ENCODE results near the gene KCNQ1.

KCNQ1 gene

GRCh38 chr11:2864901-2865300, 420.1 kb downstream of the KCNQ1 start:
- peaks cover 55% of the 10 kb centered on the region for H3K27me3 Mint-ChIP-seq

GRCh38 chr11:2865922-2866577, 421.2 kb downstream of the KCNQ1 start:
- Mint-ChIP-seq H3K4me1 (ENCODE audit: low read depth) (peaks cover 13% of the 10 kb centered on the region), H3K9me3 (no peaks in the 10 kb centered on the region), H3K27ac (no peak overlapping the region), H3K27me3 (peaks cover 52% of the 10 kb centered on the region), H3K36me3 (ENCODE audit: low read depth) (no peaks in the 10 kb centered on the region), H3K4me3 (no peak overlapping the region)

More at GRCh38 chr11:2864901-2865300, 420.1 kb downstream of the KCNQ1 start:
- Mint-ChIP-seq H3K27ac (no peak overlapping the region), H3K9me3 (no peaks in the 10 kb centered on the region), H3K4me1 (ENCODE audit: low read depth) (peaks cover 19% of the 10 kb centered on the region), H3K4me3 (no peak overlapping the region), H3K36me3 (ENCODE audit: low read depth) (no peaks in the 10 kb centered on the region)

GRCh38 chr11:2867142-2867541, 422.3 kb downstream of the KCNQ1 start:
- H3K4me1 Mint-ChIP-seq (ENCODE audit: low read depth): peaks cover 15% of the 10 kb centered on the region
- H3K4me3 Mint-ChIP-seq: no peak overlapping the region
- H3K9me3 Mint-ChIP-seq: no peaks in the 10 kb centered on the region
- no peaks in the 10 kb centered on the region for H3K36me3 Mint-ChIP-seq (ENCODE audit: low read depth)
- H3K27me3 Mint-ChIP-seq: peaks cover 54% of the 10 kb centered on the region
- no peak overlapping the region for H3K27ac Mint-ChIP-seq

DNA sequence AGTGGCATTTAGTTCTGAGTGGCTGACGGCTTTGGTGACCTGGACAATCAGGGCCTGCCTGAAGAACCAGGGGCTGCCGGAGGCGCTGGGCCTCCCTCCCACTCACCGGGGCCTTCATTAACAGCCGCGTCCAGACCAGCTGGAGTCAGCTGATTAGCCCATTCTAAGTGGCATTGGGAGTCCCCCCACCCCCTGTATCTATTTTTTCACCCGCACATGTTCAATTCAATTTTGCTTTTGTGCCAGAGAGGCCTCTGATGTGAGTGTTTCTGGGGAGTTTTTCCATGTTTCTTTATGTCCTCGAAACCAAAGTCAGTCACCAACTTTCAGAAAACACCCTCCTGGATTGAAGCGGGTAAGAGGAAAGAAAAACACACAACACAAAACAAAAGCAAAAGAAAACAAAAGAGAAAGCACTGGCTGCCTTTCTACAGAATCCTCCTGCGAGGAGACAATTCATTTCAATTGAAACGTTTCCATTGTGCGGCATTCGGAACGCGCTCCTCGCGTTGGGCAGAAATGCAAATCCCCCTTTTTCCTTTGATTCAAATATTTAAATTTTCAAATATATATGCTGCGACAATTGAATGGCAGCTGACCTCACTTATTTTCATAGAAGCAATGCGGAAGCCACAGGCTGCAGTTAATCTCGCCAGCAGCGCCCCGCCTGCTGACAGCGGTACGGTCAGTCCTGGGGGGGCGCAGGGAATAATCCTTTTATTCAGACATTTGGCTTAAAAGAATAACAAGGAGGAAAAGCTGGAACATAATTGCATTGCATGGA, 423.1 kb downstream of the KCNQ1 start:
- H3K4me1 Mint-ChIP-seq (ENCODE audit: low read depth): peaks cover 15% of the 10 kb centered on the region
- H3K9me3 Mint-ChIP-seq: no peaks in the 10 kb centered on the region
- H3K36me3 Mint-ChIP-seq (ENCODE audit: low read depth): no peaks in the 10 kb centered on the region
- no peak overlapping the region for H3K27ac Mint-ChIP-seq
- H3K27me3 Mint-ChIP-seq: peaks cover 54% of the 10 kb centered on the region
- no peak overlapping the region for H3K4me3 Mint-ChIP-seq

DNA sequence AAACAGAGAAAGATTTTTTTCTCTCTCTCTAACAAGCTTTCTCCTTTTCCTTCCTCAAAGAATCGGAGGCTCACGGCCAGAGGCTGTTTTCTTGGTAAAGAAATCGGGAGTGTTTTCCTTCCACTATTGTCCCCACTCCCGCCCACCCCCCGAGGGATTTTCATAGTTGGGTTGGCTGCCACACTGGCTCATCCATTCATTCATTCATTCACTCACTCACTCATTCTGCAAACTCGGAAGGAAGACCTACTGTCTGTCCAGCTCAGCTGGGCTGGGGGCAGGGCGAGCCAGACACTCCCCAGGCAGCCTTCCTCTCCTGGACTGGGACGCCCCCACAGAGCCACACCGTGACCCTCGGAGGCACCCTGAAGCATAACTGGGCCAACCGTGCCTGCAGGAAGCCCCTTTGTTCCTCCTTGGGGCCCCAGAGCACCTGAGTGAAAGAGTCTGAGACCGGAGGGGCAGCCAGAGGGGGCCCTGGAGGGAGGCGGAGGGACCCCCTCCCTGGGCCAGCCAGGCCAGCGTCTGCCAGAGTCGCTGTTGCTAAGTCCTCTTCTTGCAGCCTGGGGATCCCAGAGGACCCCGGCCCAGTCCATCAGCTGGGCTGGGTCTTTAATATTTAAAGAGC, 423.8 kb downstream of the KCNQ1 start:
- H3K27ac Mint-ChIP-seq: no peak overlapping the region
- H3K4me1 Mint-ChIP-seq (ENCODE audit: low read depth): peaks cover 13% of the 10 kb centered on the region
- H3K27me3 Mint-ChIP-seq: peaks cover 49% of the 10 kb centered on the region
- H3K36me3 Mint-ChIP-seq (ENCODE audit: low read depth): no peaks in the 10 kb centered on the region
- no peaks in the 10 kb centered on the region for H3K9me3 Mint-ChIP-seq
- peak overlapping the region; percentile 41 for H3K4me3 Mint-ChIP-seq

GRCh38 chr11:2869134-2869526, 424.3 kb downstream of the KCNQ1 start:
- H3K4me1 Mint-ChIP-seq (ENCODE audit: low read depth): peaks cover 12% of the 10 kb centered on the region
- H3K36me3 Mint-ChIP-seq (ENCODE audit: low read depth): no peaks in the 10 kb centered on the region
- no peak overlapping the region for H3K4me3 Mint-ChIP-seq
- H3K27me3 Mint-ChIP-seq: peaks cover 47% of the 10 kb centered on the region
- H3K27ac Mint-ChIP-seq: no peak overlapping the region
- no peaks in the 10 kb centered on the region for H3K9me3 Mint-ChIP-seq

DNA sequence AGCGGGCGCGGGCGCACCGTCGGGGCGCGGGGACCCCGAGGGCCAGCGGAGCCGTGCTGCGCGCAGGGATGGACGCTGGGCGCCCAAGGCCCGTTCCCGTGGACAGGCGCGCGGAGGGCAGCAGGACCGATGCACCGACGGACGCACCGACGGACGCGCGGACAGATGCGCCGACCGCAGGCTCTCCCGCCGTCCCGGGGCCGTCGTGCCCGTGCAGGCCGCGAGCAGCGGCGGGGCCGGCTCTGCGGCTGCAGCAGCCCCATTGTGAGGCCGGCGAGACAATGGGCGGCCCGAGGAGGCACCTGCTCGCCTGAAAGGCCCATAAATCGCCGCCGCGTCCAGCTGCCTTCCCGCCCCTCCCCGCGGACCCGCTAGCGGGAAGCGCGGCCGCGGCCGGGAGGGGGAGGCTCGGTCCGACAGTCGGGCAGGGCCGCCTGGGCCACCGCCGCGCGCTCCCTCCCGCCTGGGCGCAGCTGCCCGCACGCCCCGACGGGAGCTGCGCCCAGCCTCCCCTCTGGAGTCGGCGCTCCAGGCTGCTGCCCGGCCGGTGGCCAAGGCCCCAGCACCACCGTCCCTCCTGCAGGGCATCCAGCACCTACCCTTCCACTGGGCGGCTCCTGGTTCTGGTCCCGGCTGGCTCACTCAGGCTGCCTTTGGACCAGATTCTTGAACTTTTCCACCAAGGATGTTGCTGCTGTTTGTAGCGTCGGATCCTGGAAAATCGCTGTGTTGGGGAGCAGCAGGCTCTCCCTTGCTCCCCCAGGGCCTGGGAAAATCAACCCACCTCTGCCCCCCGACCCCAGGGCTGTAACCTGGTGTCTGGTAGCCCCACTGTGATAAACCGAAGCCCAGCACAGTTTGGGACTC, 425.0 kb downstream of the KCNQ1 start:
- Mint-ChIP-seq H3K36me3 (ENCODE audit: low read depth) (no peaks in the 10 kb centered on the region), H3K27me3 (peaks cover 41% of the 10 kb centered on the region), H3K27ac (no peak overlapping the region), H3K9me3 (no peaks in the 10 kb centered on the region), H3K4me3 (no peak overlapping the region), H3K4me1 (ENCODE audit: low read depth) (peaks cover 12% of the 10 kb centered on the region)

DNA sequence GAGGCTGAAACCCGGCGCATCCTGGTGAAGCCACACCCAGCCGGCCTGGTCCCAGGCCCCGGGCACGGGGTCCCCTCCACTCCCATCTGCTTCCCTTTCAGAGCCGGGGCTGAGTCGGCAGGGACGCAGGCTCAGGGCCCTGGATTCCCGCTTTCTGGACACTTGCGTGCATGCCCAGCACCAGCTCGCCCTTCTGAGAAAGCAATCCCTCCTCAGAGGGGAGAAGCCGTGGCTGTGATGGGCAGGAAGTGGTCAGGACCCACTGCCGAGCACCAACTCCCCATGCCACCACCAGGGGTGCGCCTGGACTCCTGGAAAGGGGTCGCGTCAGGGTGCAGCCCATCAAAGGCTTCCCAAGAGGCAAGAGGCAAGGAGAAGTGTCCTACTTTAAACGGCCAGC, 425.7 kb downstream of the KCNQ1 start:
- H3K4me3 Mint-ChIP-seq: no peak overlapping the region
- H3K27me3 Mint-ChIP-seq: peaks cover 41% of the 10 kb centered on the region
- no peaks in the 10 kb centered on the region for H3K9me3 Mint-ChIP-seq
- no peak overlapping the region for H3K27ac Mint-ChIP-seq
- peaks cover 12% of the 10 kb centered on the region for H3K4me1 Mint-ChIP-seq (ENCODE audit: low read depth)
- H3K36me3 Mint-ChIP-seq (ENCODE audit: low read depth): no peaks in the 10 kb centered on the region

DNA sequence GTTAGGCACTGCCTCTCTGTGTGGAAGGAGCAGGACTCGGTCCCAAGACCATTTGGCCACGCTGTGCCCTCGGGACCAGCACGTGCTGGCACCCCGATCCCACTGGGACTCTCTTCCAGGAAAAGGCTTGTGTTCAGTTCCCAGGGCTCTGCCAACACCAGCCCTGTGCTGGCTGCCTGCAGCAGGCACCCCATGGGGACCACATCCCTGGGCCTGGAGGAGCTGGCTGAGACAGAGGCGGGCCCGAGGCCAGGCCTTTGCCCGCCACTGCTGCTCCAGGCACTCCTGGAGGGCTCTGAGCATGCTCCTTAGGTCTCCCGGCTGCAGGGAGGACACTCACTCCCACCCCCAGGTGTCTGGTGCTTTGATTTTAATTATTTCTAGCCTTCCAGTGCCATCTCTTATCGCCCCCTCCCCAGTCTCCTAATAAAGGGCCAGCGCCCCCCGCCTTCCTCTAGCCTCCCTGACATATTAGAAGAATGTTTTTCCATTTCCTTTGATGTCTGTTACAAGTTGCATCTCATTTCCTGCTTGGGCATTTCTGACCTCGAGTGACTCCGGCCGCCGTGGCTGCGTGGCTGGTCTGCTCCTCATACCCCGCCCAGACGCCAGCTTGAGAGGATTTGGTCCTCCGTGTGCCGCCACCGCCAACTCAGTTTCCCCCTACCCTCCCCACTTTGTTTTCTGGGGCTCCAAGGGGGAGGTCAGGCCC, 426.3 kb downstream of the KCNQ1 start:
- H3K4me3 Mint-ChIP-seq: no peak overlapping the region
- H3K4me1 Mint-ChIP-seq (ENCODE audit: low read depth): peaks cover 12% of the 10 kb centered on the region
- H3K36me3 Mint-ChIP-seq (ENCODE audit: low read depth): no peaks in the 10 kb centered on the region
- H3K9me3 Mint-ChIP-seq: no peaks in the 10 kb centered on the region
- H3K27me3 Mint-ChIP-seq: peaks cover 43% of the 10 kb centered on the region
- no peak overlapping the region for H3K27ac Mint-ChIP-seq

- H3K4me1 Mint-ChIP-seq (ENCODE audit: low read depth): peaks cover 2% of the 10 kb centered on the region
These were observed 430.2 kb downstream of the KCNQ1 start for GRCh38 chr11:2874963-2875362.

DNA sequence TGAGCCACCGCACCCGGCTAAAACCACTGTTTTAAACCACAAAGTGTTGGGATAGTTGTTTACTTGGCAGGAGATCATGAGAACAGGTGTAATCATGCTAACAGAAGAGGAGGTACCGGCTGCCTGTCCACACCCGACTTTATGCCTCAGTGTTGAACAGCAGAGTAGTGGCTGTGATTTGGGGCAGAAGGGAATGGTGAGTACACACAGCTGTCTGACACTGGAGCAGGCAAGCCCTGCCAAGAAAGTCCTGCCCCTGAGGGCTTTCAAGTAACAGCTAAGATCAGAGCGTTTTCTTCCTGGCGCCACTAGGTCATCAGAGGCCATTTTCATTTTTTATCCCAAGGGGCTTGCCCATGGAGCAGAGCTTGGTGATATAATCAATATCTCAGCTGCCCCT, 432.7 kb downstream of the KCNQ1 start:
- no peaks in the 10 kb centered on the region for H3K4me1 Mint-ChIP-seq (ENCODE audit: low read depth)
- no peak overlapping the region for H3K27ac Mint-ChIP-seq
- peaks cover 10% of the 10 kb centered on the region for H3K27me3 Mint-ChIP-seq

More at GRCh38 chr11:2874963-2875362, 430.2 kb downstream of the KCNQ1 start:
- H3K27me3 Mint-ChIP-seq: peaks cover 19% of the 10 kb centered on the region
- no peak overlapping the region for H3K4me3 Mint-ChIP-seq
- no peaks in the 10 kb centered on the region for H3K36me3 Mint-ChIP-seq (ENCODE audit: low read depth)
- H3K9me3 Mint-ChIP-seq: no peaks in the 10 kb centered on the region
- H3K27ac Mint-ChIP-seq: no peak overlapping the region

DNA sequence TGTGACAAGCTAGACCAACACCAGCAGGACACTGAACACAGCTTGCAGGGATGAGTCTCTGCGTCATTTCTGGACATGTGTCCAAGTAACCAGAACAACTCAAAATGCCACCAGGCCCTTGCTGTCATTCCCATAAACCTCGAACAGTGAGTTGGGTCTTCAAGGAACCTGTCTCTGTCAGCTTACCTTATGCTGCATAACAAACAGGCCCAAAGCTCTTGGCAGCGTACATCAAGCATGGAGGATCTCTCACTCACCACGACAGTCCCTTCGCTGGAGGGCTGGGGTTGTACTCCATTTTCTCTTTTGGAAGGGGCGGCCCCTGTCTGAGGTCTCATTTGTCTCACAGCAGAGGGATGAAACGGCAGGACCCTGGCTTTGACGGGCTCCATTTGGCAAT, 434.0 kb downstream of the KCNQ1 start:
- Mint-ChIP-seq H3K36me3 (ENCODE audit: low read depth) (no peaks in the 10 kb centered on the region), H3K27me3 (peaks cover 19% of the 10 kb centered on the region), H3K4me1 (ENCODE audit: low read depth) (peaks cover 3% of the 10 kb centered on the region), H3K4me3 (no peak overlapping the region), H3K9me3 (no peaks in the 10 kb centered on the region), H3K27ac (no peak overlapping the region)

More for the DNA sequence above, 432.7 kb downstream of the KCNQ1 start:
- Mint-ChIP-seq H3K4me3 (no peak overlapping the region), H3K9me3 (no peaks in the 10 kb centered on the region), H3K36me3 (ENCODE audit: low read depth) (no peaks in the 10 kb centered on the region)

GRCh38 chr11:2880646-2881045, 435.8 kb downstream of the KCNQ1 start:
- Mint-ChIP-seq H3K36me3 (ENCODE audit: low read depth) (no peaks in the 10 kb centered on the region), H3K4me3 (no peak overlapping the region), H3K4me1 (ENCODE audit: low read depth) (peaks cover 7% of the 10 kb centered on the region), H3K9me3 (no peaks in the 10 kb centered on the region), H3K27ac (no peak overlapping the region), H3K27me3 (peaks cover 9% of the 10 kb centered on the region)

All from stimulated activated naive CD8-positive, alpha-beta T cell treated with anti-CD3 and anti-CD28 coated beads, Interleukin-15, Interleukin-2, amounts not matched to agents 100 ng/mL and 50 ng/mL, for 24 hours (primary cell).